ENCODE measurements around the gene GSTT2.
"Not testable (repeated sequence)": the region's sequence is repeated elsewhere in the genome, so short reads cannot be mapped to it uniquely, and the experiment has no call there.

GRCh38 chr22:23940166-23940565, 39.8 kb upstream of the GSTT2 start:
- not testable (repeated sequence) for TF ChIP-seq ZFP30 (CRISPR knock-in tag; IDR thresholded peaks at IDR 0.05); ZFP3 (CRISPR knock-in tag; IDR thresholded peaks at IDR 0.05); ARNTL (CRISPR knock-in tag; IDR thresholded peaks at IDR 0.05; ENCODE audit: borderline replicate concordance, low read depth); ESRRG (CRISPR knock-in tag; IDR thresholded peaks at IDR 0.05); CSDC2 (CRISPR knock-in tag; IDR thresholded peaks at IDR 0.05); ZNF70 (CRISPR knock-in tag; IDR thresholded peaks at IDR 0.05); TCF4 (CRISPR knock-in tag; IDR thresholded peaks at IDR 0.05; ENCODE audit: borderline replicate concordance)
